HEK293 (cell line): ENCODE results near the gene RPRM.
A peak's percentile ranks its signal among the peaks of the same experiment; 100 is the strongest.

Experiments
- AEBP2 ChIP-seq: fragments of 450-650 bp; formaldehyde crosslinking; IDR thresholded peaks from 2 replicates; pipeline ENCODE4 v1.5.1; 2016; ENCODE audit warnings: missing biosample characterization, missing genetic modification characterization, borderline replicate concordance
- EGR2 ChIP-seq: fragments of 450-650 bp; formaldehyde crosslinking; IDR thresholded peaks from 2 replicates; pipeline ENCODE4 v1.5.1; 2016; ENCODE audit warnings: low read depth, missing biosample characterization, missing genetic modification characterization
- GLIS2 ChIP-seq: fragments of 450-650 bp; formaldehyde crosslinking; IDR thresholded peaks from 2 replicates; pipeline ENCODE4 v1.5.1; 2016; ENCODE audit warnings: missing biosample characterization, missing genetic modification characterization
- HOXD13 ChIP-seq: sonication (generic); formaldehyde crosslinking; IDR thresholded peaks from 2 replicates; pipeline ENCODE4 v1.8.0; 2022; ENCODE audit warnings: missing genetic modification reagents, borderline replicate concordance
- KLF10 ChIP-seq: fragments of 450-650 bp; IDR thresholded peaks from 2 replicates; pipeline ENCODE4 v1.5.1; 2018; ENCODE audit warnings: missing biosample characterization, mild to moderate bottlenecking, missing genetic modification characterization
- MZF1 ChIP-seq: fragments of 450-650 bp; formaldehyde crosslinking; IDR thresholded peaks from 2 replicates; pipeline ENCODE4 v1.5.1; 2017; ENCODE audit warnings: missing biosample characterization, missing genetic modification characterization, borderline replicate concordance
- PRDM1 ChIP-seq: fragments of 450-650 bp; formaldehyde crosslinking; IDR thresholded peaks from 2 replicates; pipeline ENCODE4; 2016; ENCODE audit warnings: missing biosample characterization, missing genetic modification characterization
- REPIN1 ChIP-seq: fragments of 450-650 bp; formaldehyde crosslinking; IDR thresholded peaks from 2 replicates; pipeline ENCODE4 v1.5.1; 2017; ENCODE audit warnings: missing biosample characterization, missing genetic modification characterization, low read depth
- SALL2 ChIP-seq: fragments of 450-650 bp; formaldehyde crosslinking; IDR thresholded peaks from 2 replicates; pipeline ENCODE4 v1.5.0; 2017; ENCODE audit warnings: missing biosample characterization, mild to moderate bottlenecking, missing genetic modification characterization, borderline replicate concordance
- SP3 ChIP-seq: fragments of 450-650 bp; formaldehyde crosslinking; IDR thresholded peaks from 2 replicates; pipeline ENCODE4 v1.5.1; 2016; ENCODE audit warnings: missing biosample characterization, missing genetic modification characterization
- ZBTB17 ChIP-seq: fragments of 450-650 bp; formaldehyde crosslinking; IDR thresholded peaks from 2 replicates; pipeline ENCODE4 v1.5.1; 2016; ENCODE audit warnings: missing biosample characterization, missing genetic modification characterization
- ZBTB21 ChIP-seq: fragments of 450-650 bp; formaldehyde crosslinking; IDR thresholded peaks from 2 replicates; pipeline ENCODE4 v1.5.1; 2017; ENCODE audit warnings: missing biosample characterization, missing genetic modification characterization
- ZBTB26 ChIP-seq: fragments of 450-650 bp; formaldehyde crosslinking; optimal IDR thresholded peaks from 2 replicates; pipeline ENCODE3; 2016; ENCODE audit warnings: missing biosample characterization, mild to moderate bottlenecking, missing genetic modification characterization
- ZFHX2 ChIP-seq: fragments of 450-650 bp; formaldehyde crosslinking; conservative IDR thresholded peaks from 2 replicates; pipeline ENCODE4 v1.5.1; 2016; ENCODE audit warnings: missing biosample characterization, missing genetic modification characterization
- ZFP3 ChIP-seq: fragments of 450-650 bp; formaldehyde crosslinking; IDR thresholded peaks from 2 replicates; pipeline ENCODE4 v1.5.1; 2016; ENCODE audit warnings: low read depth, missing biosample characterization, missing genetic modification characterization
- ZNF121 ChIP-seq: fragments of 450-650 bp; formaldehyde crosslinking; IDR thresholded peaks from 2 replicates; pipeline ENCODE4 v1.5.1; 2016; ENCODE audit warnings: missing biosample characterization, missing genetic modification characterization
- ZNF157 ChIP-seq: fragments of 450-650 bp; formaldehyde crosslinking; IDR thresholded peaks from 2 replicates; pipeline ENCODE4 v1.5.1; 2016; ENCODE audit warnings: missing biosample characterization, missing genetic modification characterization
- ZNF16 ChIP-seq: fragments of 450-650 bp; formaldehyde crosslinking; IDR thresholded peaks from 2 replicates; pipeline ENCODE4 v1.5.1; 2016; ENCODE audit warnings: low read depth, missing biosample characterization, missing genetic modification characterization
- ZNF169 ChIP-seq: fragments of 450-650 bp; formaldehyde crosslinking; IDR thresholded peaks from 2 replicates; pipeline ENCODE4 v1.5.1; 2016; ENCODE audit warnings: missing biosample characterization, missing genetic modification characterization
- ZNF175 ChIP-seq: fragments of 450-650 bp; formaldehyde crosslinking; IDR thresholded peaks from 2 replicates; pipeline ENCODE4 v1.5.1; 2016; ENCODE audit warnings: missing biosample characterization, missing genetic modification characterization
- ZNF184 ChIP-seq: fragments of 450-650 bp; IDR thresholded peaks from 2 replicates; pipeline ENCODE4 v1.5.1; 2018; ENCODE audit warnings: missing biosample characterization, mild to moderate bottlenecking, missing genetic modification characterization
- ZNF202 ChIP-seq: fragments of 450-650 bp; formaldehyde crosslinking; IDR thresholded peaks from 2 replicates; pipeline ENCODE4 v1.5.1; 2016; ENCODE audit warnings: missing biosample characterization, missing genetic modification characterization, borderline replicate concordance
- ZNF24 ChIP-seq: fragments of 450-650 bp; formaldehyde crosslinking; IDR thresholded peaks from 2 replicates; pipeline ENCODE4 v1.5.1; 2016; ENCODE audit warnings: missing biosample characterization, missing genetic modification characterization
- ZNF266 ChIP-seq: fragments of 450-650 bp; formaldehyde crosslinking; IDR thresholded peaks from 2 replicates; pipeline ENCODE4 v1.5.1; 2016; ENCODE audit warnings: missing biosample characterization, missing genetic modification characterization, low read depth
- ZNF302 ChIP-seq: fragments of 450-650 bp; formaldehyde crosslinking; IDR thresholded peaks from 2 replicates; pipeline ENCODE4 v1.5.1; 2016; ENCODE audit warnings: missing biosample characterization, missing genetic modification characterization, low read depth
- ZNF335 ChIP-seq: fragments of 450-650 bp; formaldehyde crosslinking; conservative IDR thresholded peaks from 2 replicates; pipeline ENCODE4 v1.5.1; 2016; ENCODE audit warnings: missing biosample characterization, missing genetic modification characterization
- ZNF341 ChIP-seq: fragments of 450-650 bp; formaldehyde crosslinking; IDR thresholded peaks from 2 replicates; pipeline ENCODE4; 2016; ENCODE audit warnings: low read depth, missing biosample characterization, missing genetic modification characterization
- ZNF37A ChIP-seq: fragments of 450-650 bp; IDR thresholded peaks from 2 replicates; pipeline ENCODE4 v1.5.1; 2018; ENCODE audit warnings: missing biosample characterization, missing genetic modification characterization
- ZNF416 ChIP-seq: fragments of 450-650 bp; formaldehyde crosslinking; IDR thresholded peaks from 2 replicates; pipeline ENCODE4 v1.5.1; 2016; ENCODE audit warnings: missing biosample characterization, missing genetic modification characterization
- ZNF561 ChIP-seq: fragments of 450-650 bp; IDR thresholded peaks from 2 replicates; pipeline ENCODE4 v1.5.1; 2018; ENCODE audit warnings: missing biosample characterization, missing genetic modification characterization, borderline replicate concordance
- ZNF610 ChIP-seq: fragments of 450-650 bp; formaldehyde crosslinking; IDR thresholded peaks from 2 replicates; pipeline ENCODE4 v1.5.1; 2016; ENCODE audit warnings: missing biosample characterization, missing genetic modification characterization, borderline replicate concordance
- ZNF654 ChIP-seq: fragments of 450-650 bp; formaldehyde crosslinking; IDR thresholded peaks from 2 replicates; pipeline ENCODE4 v1.5.1; 2016; ENCODE audit warnings: low read depth, missing biosample characterization, missing genetic modification characterization
- ZNF777 ChIP-seq: fragments of 450-650 bp; formaldehyde crosslinking; IDR thresholded peaks from 2 replicates; pipeline ENCODE4 v1.5.1; 2017; ENCODE audit warnings: missing biosample characterization, missing genetic modification characterization, borderline replicate concordance
- TF ChIP-seq, protein P1 (sequence below): fragments of 450-650 bp; IDR thresholded peaks from 2 replicates; pipeline ENCODE4 v1.5.1; 2018; ENCODE audit warnings: missing biosample characterization, mild to moderate bottlenecking, missing genetic modification characterization
- TF ChIP-seq, protein P2 (sequence below): fragments of 450-650 bp; formaldehyde crosslinking; IDR thresholded peaks from 2 replicates; pipeline ENCODE4 v1.5.1; 2016; ENCODE audit warnings: missing biosample characterization, missing genetic modification characterization

The RPRM gene

DNA sequence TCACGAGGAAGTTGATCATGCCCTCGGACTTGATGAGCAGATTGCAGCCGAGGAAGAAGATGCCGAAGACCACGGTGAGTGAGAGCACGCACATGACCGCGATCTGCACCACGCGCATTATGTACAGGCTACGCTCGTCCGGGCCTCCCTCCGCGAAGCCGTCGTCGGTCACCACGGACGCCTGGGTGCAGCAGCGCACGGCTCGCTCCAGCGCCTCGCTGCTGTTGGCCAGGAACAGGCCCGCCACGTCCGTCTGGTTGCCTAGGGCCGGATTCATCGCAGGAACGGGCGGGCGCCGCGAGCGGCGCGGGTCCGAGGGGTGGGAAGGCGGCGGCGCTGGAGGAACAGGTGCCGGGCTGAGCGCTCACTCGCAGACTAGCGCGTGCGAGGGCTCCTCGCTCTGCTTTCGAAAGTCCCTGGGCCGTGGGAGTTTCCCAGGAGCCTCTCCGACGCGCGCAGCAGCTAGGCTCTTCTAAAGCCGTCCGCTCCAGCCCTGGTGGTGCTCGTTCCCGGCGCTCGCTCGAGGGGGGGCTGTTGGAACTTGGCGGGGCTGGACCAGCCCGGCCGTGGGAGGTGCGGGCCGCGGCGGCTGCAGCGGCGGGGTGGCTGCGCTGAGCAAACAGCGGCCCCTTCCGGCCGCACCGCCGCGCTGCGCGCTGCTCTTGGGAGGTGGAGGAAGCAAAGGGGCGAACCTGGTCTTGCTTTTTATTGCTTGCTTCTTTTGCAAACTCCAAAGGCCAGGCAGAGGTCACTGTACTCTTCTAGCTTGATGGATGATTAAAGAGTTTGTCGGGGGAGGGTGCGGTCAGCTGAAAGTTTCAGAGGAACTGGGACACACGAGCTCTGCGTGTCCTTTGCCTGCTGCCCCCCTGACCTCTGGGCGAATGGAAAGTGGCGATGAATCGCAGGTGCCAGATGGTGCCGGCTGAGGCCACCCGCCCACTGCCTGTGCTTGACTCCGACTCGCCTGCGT, at the start of gene RPRM (continued):
- TF ChIP-seq ZFHX2 (tag by site-specific recombination) (peak; percentile 17; the same call in 1 of the 2 replicates), ZNF121 (tag by site-specific recombination) (no peak; the same call in 1 of the 2 replicates), ZFP3 (tag by site-specific recombination) (no peak), PRDM1 (tag by site-specific recombination) (peak; percentile 87), ZBTB21 (tag by site-specific recombination) (no peak), ZNF202 (no peak), ZNF24 (no peak), REPIN1 (tag by site-specific recombination) (no peak), EGR2 (tag by site-specific recombination) (0 out of 2 replicates have a peak, but pooled peaks have one; percentile 3), ZBTB26 (peak; percentile 96), ZNF416 (tag by site-specific recombination) (no peak), SP3 (tag by site-specific recombination) (no peak), ZNF302 (tag by site-specific recombination) (no peak), ZNF654 (peak; percentile 45), MZF1 (tag by site-specific recombination) (0 out of 2 replicates have a peak, but pooled peaks have one; percentile 10), ZNF561 (tag by site-specific recombination) (peak; percentile 60; the same call in 1 of the 2 replicates), AEBP2 (tag by site-specific recombination) (no peak), ZNF184 (tag by site-specific recombination) (0 out of 2 replicates have a peak, but pooled peaks have one; percentile 62), ZNF169 (no peak), ZNF610 (tag by site-specific recombination) (no peak), ZNF341 (tag by site-specific recombination) (peak; percentile 95), ZNF335 (peak; percentile 6), SALL2 (tag by site-specific recombination) (no peak), ZNF16 (tag by site-specific recombination) (no peak), ZNF37A (no peak), GLIS2 (tag by site-specific recombination) (peak; percentile 88), ZNF157 (tag by site-specific recombination) (no peak), ZNF266 (tag by site-specific recombination) (no peak), ZBTB17 (tag by site-specific recombination) (no peak; the same call in 1 of the 2 replicates), ZNF175 (tag by site-specific recombination) (no peak), HOXD13 (CRISPR knock-in tag) (no peak), ZNF777 (peak; percentile 84), KLF10 (tag by site-specific recombination) (peak; percentile 33; the same call in 1 of the 2 replicates)
- TF ChIP-seq, protein P1, sequence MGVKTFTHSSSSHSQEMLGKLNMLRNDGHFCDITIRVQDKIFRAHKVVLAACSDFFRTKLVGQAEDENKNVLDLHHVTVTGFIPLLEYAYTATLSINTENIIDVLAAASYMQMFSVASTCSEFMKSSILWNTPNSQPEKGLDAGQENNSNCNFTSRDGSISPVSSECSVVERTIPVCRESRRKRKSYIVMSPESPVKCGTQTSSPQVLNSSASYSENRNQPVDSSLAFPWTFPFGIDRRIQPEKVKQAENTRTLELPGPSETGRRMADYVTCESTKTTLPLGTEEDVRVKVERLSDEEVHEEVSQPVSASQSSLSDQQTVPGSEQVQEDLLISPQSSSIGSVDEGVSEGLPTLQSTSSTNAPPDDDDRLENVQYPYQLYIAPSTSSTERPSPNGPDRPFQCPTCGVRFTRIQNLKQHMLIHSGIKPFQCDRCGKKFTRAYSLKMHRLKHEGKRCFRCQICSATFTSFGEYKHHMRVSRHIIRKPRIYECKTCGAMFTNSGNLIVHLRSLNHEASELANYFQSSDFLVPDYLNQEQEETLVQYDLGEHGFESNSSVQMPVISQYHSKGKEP (tag by site-specific recombination) = peak; percentile 49; the same call in 1 of the 2 replicates
- TF ChIP-seq, protein P2, sequence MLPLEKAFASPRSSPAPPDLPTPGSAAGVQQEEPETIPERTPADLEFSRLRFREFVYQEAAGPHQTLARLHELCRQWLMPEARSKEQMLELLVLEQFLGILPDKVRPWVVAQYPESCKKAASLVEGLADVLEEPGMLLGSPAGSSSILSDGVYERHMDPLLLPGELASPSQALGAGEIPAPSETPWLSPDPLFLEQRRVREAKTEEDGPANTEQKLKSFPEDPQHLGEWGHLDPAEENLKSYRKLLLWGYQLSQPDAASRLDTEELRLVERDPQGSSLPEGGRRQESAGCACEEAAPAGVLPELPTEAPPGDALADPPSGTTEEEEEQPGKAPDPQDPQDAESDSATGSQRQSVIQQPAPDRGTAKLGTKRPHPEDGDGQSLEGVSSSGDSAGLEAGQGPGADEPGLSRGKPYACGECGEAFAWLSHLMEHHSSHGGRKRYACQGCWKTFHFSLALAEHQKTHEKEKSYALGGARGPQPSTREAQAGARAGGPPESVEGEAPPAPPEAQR (tag by site-specific recombination) = no peak
